Measurements from ENCODE around the gene GNL3. TPM values are rescaled to one million over a fixed set of nuclear protein-coding genes. Genes with fewer than 3 reads are reported as not detected.

The GNL3 gene, protein sequence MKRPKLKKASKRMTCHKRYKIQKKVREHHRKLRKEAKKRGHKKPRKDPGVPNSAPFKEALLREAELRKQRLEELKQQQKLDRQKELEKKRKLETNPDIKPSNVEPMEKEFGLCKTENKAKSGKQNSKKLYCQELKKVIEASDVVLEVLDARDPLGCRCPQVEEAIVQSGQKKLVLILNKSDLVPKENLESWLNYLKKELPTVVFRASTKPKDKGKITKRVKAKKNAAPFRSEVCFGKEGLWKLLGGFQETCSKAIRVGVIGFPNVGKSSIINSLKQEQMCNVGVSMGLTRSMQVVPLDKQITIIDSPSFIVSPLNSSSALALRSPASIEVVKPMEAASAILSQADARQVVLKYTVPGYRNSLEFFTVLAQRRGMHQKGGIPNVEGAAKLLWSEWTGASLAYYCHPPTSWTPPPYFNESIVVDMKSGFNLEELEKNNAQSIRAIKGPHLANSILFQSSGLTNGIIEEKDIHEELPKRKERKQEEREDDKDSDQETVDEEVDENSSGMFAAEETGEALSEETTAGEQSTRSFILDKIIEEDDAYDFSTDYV
- total RNA-seq (2021; ENCODE audit: unreplicated experiment) (205 TPM), Bru-seq, nascent RNA (percentile 99 among the genes with signal in this experiment), BruChase-seq, experiment 1, labeled RNA remaining after a 6-hour chase (percentile 99 among the genes with signal in this experiment), BruChase-seq, experiment 2, labeled RNA remaining after a 2-hour chase (percentile 99 among the genes with signal in this experiment)
- polyA plus RNA-seq (2012) = 74.2 and 88.1 TPM in 2 replicates
- long read RNA-seq, transcript GNL3-202 (15 exons, 2,040 nt) = major isoform, 199 of 294 reads
- long read RNA-seq, transcript GNL3-201 (15 exons, 2,041 nt) = minor isoform, 10 of 294 reads
- long read RNA-seq, transcript GNL3-211 (14 exons, 2,118 nt) = minor isoform, 6 of 294 reads
- long read RNA-seq, partial matches to known transcripts = 30 of 294 reads
- long read RNA-seq, other reads (novel, unspliced or antisense) = 46 of 294 reads

DNA sequence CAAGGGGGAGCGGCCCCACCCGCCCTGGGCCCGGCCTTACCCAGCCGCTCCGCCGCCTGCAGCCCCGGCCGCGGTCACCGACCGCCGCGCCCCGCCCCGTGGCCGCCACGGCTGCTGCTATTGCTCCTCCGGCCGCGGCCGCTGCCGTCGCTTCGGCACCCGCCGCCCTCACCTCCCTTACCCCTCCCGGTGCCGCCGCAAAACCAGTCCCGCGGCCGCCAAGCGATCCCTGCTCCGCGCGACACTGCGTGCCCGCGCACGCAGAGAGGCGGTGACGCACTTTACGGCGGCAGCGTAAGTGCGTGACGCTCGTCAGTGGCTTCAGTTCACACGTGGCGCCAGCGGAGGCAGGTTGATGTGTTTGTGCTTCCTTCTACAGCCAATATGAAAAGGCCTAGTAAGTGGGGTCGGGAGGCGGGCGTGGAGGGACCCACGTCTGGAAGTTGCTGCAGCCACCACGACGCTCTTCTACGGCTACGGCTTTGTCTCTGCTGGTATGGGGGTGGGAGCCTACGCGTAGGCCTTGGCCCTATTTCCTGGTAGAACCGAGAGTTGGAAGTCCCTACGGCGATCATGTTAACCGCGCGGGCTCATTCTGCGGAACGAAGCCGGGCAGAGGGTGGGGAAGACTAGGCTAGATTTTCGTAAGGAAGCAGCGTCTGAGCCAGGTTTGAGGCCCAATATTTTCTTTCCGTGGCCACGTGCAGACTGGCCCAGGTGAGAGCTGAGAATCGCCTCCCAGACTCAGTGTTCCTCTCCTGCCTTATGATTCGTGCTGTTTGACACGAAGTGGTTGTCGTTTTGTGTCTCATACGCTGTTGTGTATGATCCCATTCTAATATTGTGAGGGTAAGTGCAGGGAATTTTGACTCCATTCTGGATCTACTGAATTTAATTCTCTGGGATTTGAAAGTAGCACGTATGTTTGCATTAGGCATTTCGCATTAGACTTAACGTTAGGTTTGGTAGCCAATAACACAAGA is at the start of gene GNL3, which contains the start of gene PBRM1:
Gene GNL3, plus strand, starts transcription at position 324 of the 983 bp plus-strand sequence. Its CDS starts 61 bp downstream, at position 385.
Gene PBRM1, minus strand, starts transcription at position 205 of the 983 bp plus-strand sequence.
- BruUV-seq (replicated peaks) = TSS peak; percentile 56
- H3K4me2 ChIP-seq (ENCODE audit: low read length) = peak within 1 kb of the TSS; percentile 81
- H3K27ac ChIP-seq (ENCODE audit: low read depth, low read length) = peak within 1 kb of the TSS; percentile 74
- no peaks in the 10 kb centered on the region for H3K9me2 ChIP-seq (ENCODE audit: insufficient read depth)
- ChIA-PET POLR2A (interaction anchor here (1.4 kb wide), 1 partner anchor 11 kb away, joined by 4 read pairs; no protein-coding TSS in a partner anchor), RAD21 (ENCODE audit: low non-redundant PET in 1 of 2, low total read pairs in 2 of 2, uncharacterized antibody in 2 of 2, unreplicated experiment in 2 of 2) (no interaction called here), CTCF (no interaction called here)
- peaks cover 3% of the 10 kb centered on the region; the same call in 1 of the 2 replicates for H4K20me1 ChIP-seq (ENCODE audit: insufficient read depth)
- no peak within 1 kb of the TSS for H2AFZ ChIP-seq (ENCODE audit: low read depth, low read length, poor library complexity, severe bottlenecking)
- peaks cover 36 to 48% of the 10 kb centered on the region in 2 experiments for H3K36me3 ChIP-seq (ENCODE audit: control insufficient read depth in 1 of 2, insufficient read depth in 2 of 2, low read length in 2 of 2)
- peak within 1 kb of the TSS; percentile 94 to 98 for H3K4me3 ChIP-seq (replicated peaks in 1 of 2; ENCODE audit: low read depth in 1 of 2, low read length in 2 of 2)
- H3K9me3 ChIP-seq (ENCODE audit: control insufficient read depth in 1 of 2, insufficient read depth in 1 of 2, low read depth in 1 of 2, low read length in 2 of 2) = no peaks in the 10 kb centered on the region
- peaks cover 13 to 29% of the 10 kb centered on the region in 2 experiments; a peak in 3 of 4 replicates for H3K4me1 ChIP-seq (ENCODE audit: control insufficient read depth in 1 of 2, insufficient read depth in 2 of 2, low read length in 2 of 2)
- intact Hi-C loops (cut with micrococcal nuclease) = no loop called here
- DNase-seq (ENCODE audit: low read depth, low spot score) (peak; percentile 91), ATAC-seq (peak; percentile 80)
- peak within 1 kb of the TSS; percentile 97 for H3K9ac ChIP-seq (ENCODE audit: low read length)
- no peaks in the 10 kb centered on the region for H3K27me3 ChIP-seq (ENCODE audit: insufficient read depth, low read length)
- H3K79me2 ChIP-seq (ENCODE audit: insufficient read depth, low read length) = peaks cover 87% of the 10 kb centered on the region
- TF ChIP-seq ZFX (IDR thresholded peaks at IDR 0.05) (peak; percentile 96), POLR2A (IDR thresholded peaks at IDR 0.05; ENCODE audit: borderline replicate concordance, extremely low read depth, insufficient read depth, insufficient read length) (peak; percentile 33), CBX3 (IDR thresholded peaks at IDR 0.05; ENCODE audit: low read depth) (0 out of 2 replicates have a peak, but pooled peaks have one; percentile 62), EZH2phosphoT487 (IDR thresholded peaks at IDR 0.05; ENCODE audit: borderline replicate concordance) (no peak), SP1 (IDR thresholded peaks at IDR 0.05; ENCODE audit: low read depth) (no peak), EZH2 (IDR thresholded peaks at IDR 0.05) (no peak), SIN3A (IDR thresholded peaks at IDR 0.05; ENCODE audit: low read depth) (peak; percentile 99), YY1 (IDR thresholded peaks at IDR 0.05; ENCODE audit: extremely low read depth, insufficient replicate concordance, low read depth, low read length) (peak; percentile 67), POLR2AphosphoS5 (IDR thresholded peaks at IDR 0.05; ENCODE audit: low read depth, low read length) (peak; percentile 95), FOSL1 (IDR thresholded peaks at IDR 0.05; ENCODE audit: low read depth) (no peak)
- TF ChIP-seq, protein P1, sequence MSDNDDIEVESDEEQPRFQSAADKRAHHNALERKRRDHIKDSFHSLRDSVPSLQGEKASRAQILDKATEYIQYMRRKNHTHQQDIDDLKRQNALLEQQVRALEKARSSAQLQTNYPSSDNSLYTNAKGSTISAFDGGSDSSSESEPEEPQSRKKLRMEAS (IDR thresholded peaks at IDR 0.05) = peak; percentile 100
- TF ChIP-seq, protein P2, sequence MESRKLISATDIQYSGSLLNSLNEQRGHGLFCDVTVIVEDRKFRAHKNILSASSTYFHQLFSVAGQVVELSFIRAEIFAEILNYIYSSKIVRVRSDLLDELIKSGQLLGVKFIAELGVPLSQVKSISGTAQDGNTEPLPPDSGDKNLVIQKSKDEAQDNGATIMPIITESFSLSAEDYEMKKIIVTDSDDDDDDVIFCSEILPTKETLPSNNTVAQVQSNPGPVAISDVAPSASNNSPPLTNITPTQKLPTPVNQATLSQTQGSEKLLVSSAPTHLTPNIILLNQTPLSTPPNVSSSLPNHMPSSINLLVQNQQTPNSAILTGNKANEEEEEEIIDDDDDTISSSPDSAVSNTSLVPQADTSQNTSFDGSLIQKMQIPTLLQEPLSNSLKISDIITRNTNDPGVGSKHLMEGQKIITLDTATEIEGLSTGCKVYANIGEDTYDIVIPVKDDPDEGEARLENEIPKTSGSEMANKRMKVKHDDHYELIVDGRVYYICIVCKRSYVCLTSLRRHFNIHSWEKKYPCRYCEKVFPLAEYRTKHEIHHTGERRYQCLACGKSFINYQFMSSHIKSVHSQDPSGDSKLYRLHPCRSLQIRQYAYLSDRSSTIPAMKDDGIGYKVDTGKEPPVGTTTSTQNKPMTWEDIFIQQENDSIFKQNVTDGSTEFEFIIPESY (IDR thresholded peaks at IDR 0.05; ENCODE audit: extremely low read depth, insufficient replicate concordance, low read length) = peak; percentile 4
- TF ChIP-seq, protein P3, sequence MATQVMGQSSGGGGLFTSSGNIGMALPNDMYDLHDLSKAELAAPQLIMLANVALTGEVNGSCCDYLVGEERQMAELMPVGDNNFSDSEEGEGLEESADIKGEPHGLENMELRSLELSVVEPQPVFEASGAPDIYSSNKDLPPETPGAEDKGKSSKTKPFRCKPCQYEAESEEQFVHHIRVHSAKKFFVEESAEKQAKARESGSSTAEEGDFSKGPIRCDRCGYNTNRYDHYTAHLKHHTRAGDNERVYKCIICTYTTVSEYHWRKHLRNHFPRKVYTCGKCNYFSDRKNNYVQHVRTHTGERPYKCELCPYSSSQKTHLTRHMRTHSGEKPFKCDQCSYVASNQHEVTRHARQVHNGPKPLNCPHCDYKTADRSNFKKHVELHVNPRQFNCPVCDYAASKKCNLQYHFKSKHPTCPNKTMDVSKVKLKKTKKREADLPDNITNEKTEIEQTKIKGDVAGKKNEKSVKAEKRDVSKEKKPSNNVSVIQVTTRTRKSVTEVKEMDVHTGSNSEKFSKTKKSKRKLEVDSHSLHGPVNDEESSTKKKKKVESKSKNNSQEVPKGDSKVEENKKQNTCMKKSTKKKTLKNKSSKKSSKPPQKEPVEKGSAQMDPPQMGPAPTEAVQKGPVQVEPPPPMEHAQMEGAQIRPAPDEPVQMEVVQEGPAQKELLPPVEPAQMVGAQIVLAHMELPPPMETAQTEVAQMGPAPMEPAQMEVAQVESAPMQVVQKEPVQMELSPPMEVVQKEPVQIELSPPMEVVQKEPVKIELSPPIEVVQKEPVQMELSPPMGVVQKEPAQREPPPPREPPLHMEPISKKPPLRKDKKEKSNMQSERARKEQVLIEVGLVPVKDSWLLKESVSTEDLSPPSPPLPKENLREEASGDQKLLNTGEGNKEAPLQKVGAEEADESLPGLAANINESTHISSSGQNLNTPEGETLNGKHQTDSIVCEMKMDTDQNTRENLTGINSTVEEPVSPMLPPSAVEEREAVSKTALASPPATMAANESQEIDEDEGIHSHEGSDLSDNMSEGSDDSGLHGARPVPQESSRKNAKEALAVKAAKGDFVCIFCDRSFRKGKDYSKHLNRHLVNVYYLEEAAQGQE (IDR thresholded peaks at IDR 0.05; ENCODE audit: low read depth) = no peak

All from HCT116 (cell line).